Fibroblast of the aortic adventitia (primary cell): ENCODE data around the gene KDM4B. TPM values are rescaled to one million over a fixed set of nuclear protein-coding genes. Genes with fewer than 3 reads are reported as not detected.

Experiments used
- DNase-seq: peaks from one replicate; pipeline ENCODE4 v3.0.0-alpha.2; 2010; ENCODE audit warnings: low read depth
- H3K4me3 ChIP-seq: 2 replicates; pipeline ENCODE4 v1.5.1; 2011; ENCODE audit warnings: low read depth, mild to moderate bottlenecking, control low read depth, low read length, moderate library complexity
- total RNA-seq: library from RNA; depleted of rRNA; stranded (reverse); fragments of >200 nt; gene quantifications from 2 replicates; pipeline ENCODE4 v1.2.3, GENCODE V29; 2012; ENCODE audit warnings: low replicate concordance
- TF ChIP-seq, protein P1 (sequence below): IDR thresholded peaks from 2 replicates; pipeline ENCODE4 v1.5.1; 2011; ENCODE audit warnings: mild to moderate bottlenecking, low read length, control low read depth, inconsistent platforms; ENCODE audit not compliant: insufficient read depth

KDM4B gene
- total RNA-seq, 1 donor = 13.5 TPM

DNA sequence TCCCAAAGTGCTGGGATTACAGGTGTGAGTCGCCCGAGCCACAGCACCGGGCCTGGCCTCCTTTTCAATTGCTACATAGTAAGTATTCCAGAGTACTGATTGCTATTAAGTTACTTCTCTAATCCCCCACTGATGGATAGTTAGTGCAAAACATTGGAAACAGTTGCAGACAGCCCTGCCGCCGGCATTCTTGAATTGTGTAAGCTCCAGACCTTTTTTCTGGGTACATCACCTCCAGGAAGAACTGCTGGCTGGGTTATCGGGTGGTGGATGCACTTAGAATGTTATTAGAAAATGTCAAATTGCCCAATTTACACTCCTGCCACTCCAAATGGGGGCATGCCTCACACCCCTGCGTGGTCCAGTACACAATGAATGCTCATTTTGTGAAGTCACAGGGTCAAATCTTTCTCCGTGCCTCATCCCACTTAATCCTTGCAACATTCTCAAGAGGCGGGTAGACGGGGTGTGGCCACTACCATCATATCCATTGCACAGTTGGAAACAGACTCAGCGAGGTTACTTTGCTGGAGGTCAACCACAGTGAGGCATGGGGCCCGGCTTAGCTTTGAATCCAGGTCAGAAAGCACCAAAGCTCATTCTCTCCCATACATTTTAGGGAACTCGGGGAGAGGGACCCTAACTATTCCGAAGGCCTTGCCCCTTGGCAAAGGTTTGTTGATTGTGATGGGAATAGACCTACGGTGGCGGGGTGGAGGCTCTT is 1.0 kb upstream of the KDM4B start:
- TF ChIP-seq, protein P1, sequence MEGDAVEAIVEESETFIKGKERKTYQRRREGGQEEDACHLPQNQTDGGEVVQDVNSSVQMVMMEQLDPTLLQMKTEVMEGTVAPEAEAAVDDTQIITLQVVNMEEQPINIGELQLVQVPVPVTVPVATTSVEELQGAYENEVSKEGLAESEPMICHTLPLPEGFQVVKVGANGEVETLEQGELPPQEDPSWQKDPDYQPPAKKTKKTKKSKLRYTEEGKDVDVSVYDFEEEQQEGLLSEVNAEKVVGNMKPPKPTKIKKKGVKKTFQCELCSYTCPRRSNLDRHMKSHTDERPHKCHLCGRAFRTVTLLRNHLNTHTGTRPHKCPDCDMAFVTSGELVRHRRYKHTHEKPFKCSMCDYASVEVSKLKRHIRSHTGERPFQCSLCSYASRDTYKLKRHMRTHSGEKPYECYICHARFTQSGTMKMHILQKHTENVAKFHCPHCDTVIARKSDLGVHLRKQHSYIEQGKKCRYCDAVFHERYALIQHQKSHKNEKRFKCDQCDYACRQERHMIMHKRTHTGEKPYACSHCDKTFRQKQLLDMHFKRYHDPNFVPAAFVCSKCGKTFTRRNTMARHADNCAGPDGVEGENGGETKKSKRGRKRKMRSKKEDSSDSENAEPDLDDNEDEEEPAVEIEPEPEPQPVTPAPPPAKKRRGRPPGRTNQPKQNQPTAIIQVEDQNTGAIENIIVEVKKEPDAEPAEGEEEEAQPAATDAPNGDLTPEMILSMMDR = no peak
- peak; percentile 25 for DNase-seq
- peak overlapping the region; percentile 65 for H3K4me3 ChIP-seq

DNA sequence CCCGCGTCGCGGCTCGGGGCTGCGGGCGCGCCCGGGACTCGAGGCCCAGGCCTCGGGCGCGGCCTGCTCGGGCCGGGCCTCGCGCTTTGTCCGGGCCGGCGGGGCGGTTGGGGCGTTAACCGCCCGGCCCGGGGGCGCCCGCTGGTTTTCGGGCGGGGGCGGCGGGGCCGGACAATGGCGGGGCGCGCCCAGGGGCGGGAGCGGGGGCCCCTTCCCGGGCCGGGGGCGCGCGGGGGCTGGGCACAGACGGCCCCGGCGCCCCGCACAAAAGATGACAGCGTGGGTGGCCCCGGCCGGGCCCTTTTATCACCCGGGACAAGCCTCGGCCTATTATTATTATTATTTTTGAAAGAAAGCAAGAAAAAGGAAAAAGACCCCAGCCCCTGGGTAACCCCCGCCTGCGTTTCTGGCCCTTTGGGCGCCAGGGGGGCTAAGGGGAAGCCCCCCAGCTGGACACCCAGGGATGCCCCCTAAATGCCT is 419 bp downstream of the KDM4B start:
- TF ChIP-seq, protein P1 = no peak
- peak overlapping the region; percentile 82 for H3K4me3 ChIP-seq
- DNase-seq = no peak

DNA sequence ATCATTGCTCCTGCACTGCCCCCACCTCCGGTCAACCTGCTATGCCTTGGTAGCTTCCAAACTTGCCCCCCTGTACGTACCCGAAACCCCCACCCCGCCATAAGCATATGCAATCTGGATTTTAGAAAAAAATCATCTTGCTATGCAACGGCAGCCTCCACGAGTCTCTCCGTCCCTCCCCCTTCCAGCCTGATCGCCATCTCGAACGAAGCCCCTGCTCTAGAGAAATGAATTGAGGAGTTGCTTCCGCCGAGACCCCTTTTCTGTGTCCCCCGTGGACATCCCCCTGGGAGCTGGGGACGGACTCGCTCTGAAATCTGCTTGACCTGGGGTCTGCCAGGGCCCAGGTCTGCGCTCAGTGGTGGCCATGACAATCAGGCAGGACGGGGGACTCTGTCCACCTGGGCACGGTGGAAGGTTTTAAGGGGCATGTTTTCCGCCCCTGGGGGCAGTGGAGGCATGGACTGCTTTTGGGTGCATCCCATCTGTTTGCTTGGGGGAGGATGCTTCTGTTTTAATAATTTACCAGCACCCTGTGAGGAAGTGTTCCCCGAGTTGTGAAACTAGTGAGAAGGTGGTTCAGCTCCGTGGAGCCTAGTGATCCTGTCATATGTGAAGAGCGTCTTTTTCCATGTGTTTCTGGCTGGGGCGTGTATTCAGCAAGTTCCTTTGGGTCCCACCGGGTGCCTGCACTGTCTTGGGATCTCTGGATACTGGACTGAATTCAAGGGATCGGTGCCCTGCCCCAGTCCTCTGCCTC is 1.0 kb downstream of the KDM4B start:
- TF ChIP-seq, protein P1 = no peak
- peak; percentile 30 for DNase-seq
- peak overlapping the region; percentile 82 for H3K4me3 ChIP-seq

DNA sequence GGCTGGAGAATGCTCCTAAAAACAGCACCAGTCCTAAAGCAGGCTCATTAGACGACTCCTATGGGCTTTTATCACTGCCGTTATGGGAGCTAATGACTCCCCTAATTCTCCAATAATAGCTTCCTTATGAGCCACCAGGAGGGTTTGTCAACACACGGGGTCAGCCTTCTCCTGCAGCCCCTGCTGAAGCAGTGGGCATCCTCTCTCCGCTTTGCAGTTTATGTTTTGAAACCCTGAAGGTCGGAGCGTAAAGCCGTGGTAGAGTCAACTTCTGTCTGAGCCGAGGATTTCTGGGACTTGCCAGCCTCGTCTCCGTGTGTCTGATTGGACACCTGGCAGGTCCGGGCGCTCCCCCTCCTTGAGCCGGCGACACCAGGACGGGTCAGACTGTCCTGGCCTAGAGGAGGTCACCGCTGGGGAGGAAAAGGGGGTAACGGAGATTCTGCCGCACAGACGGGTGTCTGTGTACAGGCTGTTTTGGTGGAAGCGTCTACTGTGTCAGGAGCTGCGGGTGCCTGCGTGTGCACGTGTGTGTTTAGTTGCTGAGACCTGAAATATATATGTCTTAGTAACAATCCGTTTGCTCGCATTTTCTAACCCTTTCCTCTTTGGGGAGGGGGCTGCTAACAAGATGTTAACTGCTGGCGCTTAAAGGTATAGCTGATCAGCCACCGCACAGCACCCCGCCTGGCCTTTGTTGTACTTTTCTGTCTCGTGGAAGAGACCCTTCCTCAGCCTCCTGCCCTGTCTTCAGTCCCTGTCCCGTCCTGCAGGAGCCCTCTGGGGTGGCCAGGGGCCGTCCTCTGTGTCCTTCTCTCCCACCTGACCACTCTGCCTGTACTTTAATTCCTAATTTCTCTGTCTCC is 1.9 kb downstream of the KDM4B start:
- H3K4me3 ChIP-seq = peak overlapping the region; percentile 82
- peak; percentile 27 for DNase-seq
- TF ChIP-seq, protein P1 = no peak

DNA sequence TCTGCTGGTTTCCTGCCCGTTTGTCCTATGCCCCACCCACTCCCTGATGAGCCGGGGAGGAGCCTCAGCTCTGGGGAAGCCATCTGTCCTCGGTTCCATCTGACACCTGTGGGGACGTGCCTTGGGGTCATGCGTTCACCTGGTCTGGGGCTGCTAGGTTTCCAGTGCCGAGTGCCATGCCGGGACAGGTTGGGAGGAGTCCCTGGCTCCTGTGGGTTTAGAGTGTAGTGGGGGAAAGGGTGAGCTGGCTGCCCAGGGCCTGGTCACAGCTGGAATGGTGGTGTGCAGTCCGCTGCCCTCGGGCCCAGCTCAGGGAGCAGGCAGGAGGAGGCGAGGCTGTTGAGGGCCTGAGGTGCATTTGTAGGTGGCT is 2.5 kb downstream of the KDM4B start:
- H3K4me3 ChIP-seq = peak overlapping the region; percentile 82
- no peak for DNase-seq
- TF ChIP-seq, protein P1 = no peak

DNA sequence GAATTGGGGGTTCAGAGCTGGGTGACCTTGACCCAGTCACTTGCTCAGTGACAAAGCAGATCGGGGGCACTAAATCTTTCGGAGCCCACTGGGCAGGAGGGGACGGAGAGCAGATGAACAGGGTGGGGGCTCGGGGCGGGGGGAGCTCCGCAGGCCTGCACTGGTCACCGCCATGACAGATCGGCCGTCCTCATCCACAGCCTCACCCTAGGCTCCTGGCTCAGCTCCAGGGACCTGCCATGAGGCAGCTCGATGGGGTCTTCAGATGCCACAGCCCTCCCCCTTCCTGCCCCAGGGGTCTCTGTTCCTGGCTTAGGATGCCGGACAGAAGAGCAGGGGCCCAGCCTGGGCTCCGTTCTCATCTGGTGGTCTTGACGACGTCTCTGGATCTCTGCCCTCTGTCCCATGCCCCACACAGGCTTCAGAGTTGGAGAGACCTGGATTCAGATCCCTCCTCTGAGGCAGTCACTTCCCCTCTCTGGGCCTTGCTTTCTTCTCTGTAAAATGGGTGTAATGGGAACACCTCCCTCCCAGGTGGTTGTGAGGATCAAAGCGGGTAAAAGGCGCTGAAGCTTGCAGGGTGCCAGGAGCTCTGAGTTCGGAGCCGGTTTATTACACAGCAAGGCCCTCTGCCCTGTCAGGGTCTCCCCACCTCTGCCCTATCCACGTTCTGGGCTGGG is 3.0 kb downstream of the KDM4B start:
- peak overlapping the region; percentile 82 for H3K4me3 ChIP-seq
- TF ChIP-seq, protein P1 = no peak
- DNase-seq = no peak
